Hepatocyte (in vitro differentiated cells): ENCODE results near the gene PRMT3. TPM values are rescaled to one million over a fixed set of nuclear protein-coding genes. Genes with fewer than 3 reads are reported as not detected.

Source experiments
- DNase-seq: peaks from one replicate; pipeline ENCODE4 v3.0.0-alpha.2; 2016; ENCODE audit warnings: low spot score
- H2AFZ ChIP-seq: fragments of 200-600 bp; sonication (generic); 2 replicates; pipeline ENCODE4 v1.6.0; 2016; ENCODE audit warnings: antibody characterized with exemption, mild to moderate bottlenecking
- H3K27ac ChIP-seq: fragments of 200-600 bp; sonication (generic); 2 replicates; pipeline ENCODE4 v1.5.1; 2016; ENCODE audit warnings: mild to moderate bottlenecking
- H3K27me3 ChIP-seq: fragments of 200-600 bp; sonication (generic); 2 replicates; pipeline ENCODE4 v1.6.1; 2016
- H3K36me3 ChIP-seq: fragments of 200-600 bp; sonication (generic); replicated peaks from 2 replicates; pipeline ENCODE4 v1.5.1; 2016; ENCODE audit warnings: low read depth; ENCODE audit not compliant: insufficient read depth
- H3K4me1 ChIP-seq: fragments of 200-600 bp; sonication (generic); 2 replicates; pipeline ENCODE4 v1.5.1; 2016; ENCODE audit warnings: mild to moderate bottlenecking, moderate library complexity; ENCODE audit not compliant: insufficient read depth
- H3K4me2 ChIP-seq: fragments of 200-600 bp; sonication (generic); 2 replicates; pipeline ENCODE4 v1.6.0; 2016
- H3K4me3 ChIP-seq: fragments of 200-600 bp; sonication (generic); 2 replicates; pipeline ENCODE4 v1.5.1; 2016; ENCODE audit warnings: mild to moderate bottlenecking
- H3K79me2 ChIP-seq: fragments of 200-600 bp; sonication (generic); 2 replicates; pipeline ENCODE4 v1.6.0; 2017; ENCODE audit warnings: mild to moderate bottlenecking
- H3K9me2 ChIP-seq: fragments of 200-600 bp; sonication (generic); replicated peaks from 2 replicates; pipeline ENCODE4 v1.6.0; 2017; ENCODE audit warnings: mild to moderate bottlenecking; ENCODE audit not compliant: insufficient read depth
- H3K9me3 ChIP-seq: fragments of 200-600 bp; sonication (generic); 2 replicates; pipeline ENCODE4 v1.5.1; 2016; ENCODE audit warnings: low read depth, mild to moderate bottlenecking
- H4K20me1 ChIP-seq: fragments of 200-600 bp; sonication (generic); 2 replicates; pipeline ENCODE4 v1.6.0; 2016; ENCODE audit warnings: mild to moderate bottlenecking; ENCODE audit not compliant: insufficient read depth, poor library complexity, severe bottlenecking
- EZH2 ChIP-seq: fragments of 200-600 bp; sonication (generic); IDR thresholded peaks from 2 replicates; pipeline ENCODE4 v1.6.1; 2016; ENCODE audit warnings: antibody characterized with exemption, mild to moderate bottlenecking, borderline replicate concordance
- EZH2phosphoT487 ChIP-seq: fragments of 200-600 bp; sonication (generic); IDR thresholded peaks from one replicate; pipeline ENCODE4 v1.6.1; 2018; ENCODE audit warnings: antibody characterized with exemption, mild to moderate bottlenecking, low read depth, moderate library complexity; ENCODE audit not compliant: unreplicated experiment, severe bottlenecking
- WGBS: methylation state at CpG from one replicate; pipeline ENCODE4 v1.1.6; 2016; ENCODE audit warnings: low lambda C conversion rate; ENCODE audit errors: missing lambda C conversion rate; 5-methylcytosine and 5-hydroxymethylcytosine counted together
- polyA plus RNA-seq: library from polyadenylated mRNA; unstranded; fragments of >200 nt; fragmentation: Nextera tagmentation; extraction: Ambion mirVana; gene quantifications from 2 replicates; pipeline ENCODE4 v1.2.1, GENCODE V29; 2016
- total RNA-seq: library from RNA; depleted of rRNA; stranded (reverse); fragments of >200 nt; gene quantifications from 2 replicates; pipeline ENCODE4 v1.2.3, GENCODE V29; 2014
- TF ChIP-seq, protein P1 (sequence below): fragments of 200-600 bp; sonication (generic); IDR thresholded peaks from 2 replicates; pipeline ENCODE4 v1.5.1; 2016; ENCODE audit warnings: antibody characterized with exemption, mild to moderate bottlenecking; ENCODE audit not compliant: poor library complexity

The PRMT3 gene
- total and polyA plus RNA-seq, 2 experiments from 2014 or later, result 9.5 to 18.8 TPM

DNA sequence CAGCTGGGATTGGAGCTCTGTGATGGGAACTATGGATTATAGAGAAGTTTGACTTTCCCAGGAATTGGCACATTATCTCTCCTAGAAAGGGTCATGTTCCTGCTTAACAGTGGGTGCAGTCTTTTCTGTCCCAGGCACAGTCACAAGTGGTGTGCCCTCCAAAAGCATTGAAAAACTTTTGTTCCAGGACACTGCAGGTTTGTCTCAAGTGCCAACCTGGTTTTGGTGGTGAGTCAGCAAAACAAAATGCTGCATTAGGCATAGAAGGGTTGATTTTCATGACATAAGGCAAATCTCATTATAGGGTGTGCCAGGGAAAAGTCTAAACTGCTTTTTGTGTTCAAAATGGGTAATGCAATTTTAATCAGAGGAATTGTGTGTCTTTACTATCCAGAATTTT lies 19.1 kb upstream of the PRMT3 start:
- peaks cover 20% of the 10 kb centered on the region for H3K4me1 ChIP-seq
- TF ChIP-seq, protein P1, sequence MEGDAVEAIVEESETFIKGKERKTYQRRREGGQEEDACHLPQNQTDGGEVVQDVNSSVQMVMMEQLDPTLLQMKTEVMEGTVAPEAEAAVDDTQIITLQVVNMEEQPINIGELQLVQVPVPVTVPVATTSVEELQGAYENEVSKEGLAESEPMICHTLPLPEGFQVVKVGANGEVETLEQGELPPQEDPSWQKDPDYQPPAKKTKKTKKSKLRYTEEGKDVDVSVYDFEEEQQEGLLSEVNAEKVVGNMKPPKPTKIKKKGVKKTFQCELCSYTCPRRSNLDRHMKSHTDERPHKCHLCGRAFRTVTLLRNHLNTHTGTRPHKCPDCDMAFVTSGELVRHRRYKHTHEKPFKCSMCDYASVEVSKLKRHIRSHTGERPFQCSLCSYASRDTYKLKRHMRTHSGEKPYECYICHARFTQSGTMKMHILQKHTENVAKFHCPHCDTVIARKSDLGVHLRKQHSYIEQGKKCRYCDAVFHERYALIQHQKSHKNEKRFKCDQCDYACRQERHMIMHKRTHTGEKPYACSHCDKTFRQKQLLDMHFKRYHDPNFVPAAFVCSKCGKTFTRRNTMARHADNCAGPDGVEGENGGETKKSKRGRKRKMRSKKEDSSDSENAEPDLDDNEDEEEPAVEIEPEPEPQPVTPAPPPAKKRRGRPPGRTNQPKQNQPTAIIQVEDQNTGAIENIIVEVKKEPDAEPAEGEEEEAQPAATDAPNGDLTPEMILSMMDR, result no peak
- TF ChIP-seq EZH2 (no peak), EZH2phosphoT487 (no peak)
- H3K27me3 ChIP-seq, result no peaks in the 10 kb centered on the region
- no peak overlapping the region for H3K4me2 ChIP-seq
- DNase-seq, result no peak
- no peaks in the 10 kb centered on the region for H3K9me3 ChIP-seq
- H3K9me2 ChIP-seq, result no peaks in the 10 kb centered on the region
- H4K20me1 ChIP-seq, result no peaks in the 10 kb centered on the region
- no peaks in the 10 kb centered on the region for H3K36me3 ChIP-seq
- H3K4me3 ChIP-seq, result no peak overlapping the region
- no peak overlapping the region for H3K27ac ChIP-seq
- no peak overlapping the region for H2AFZ ChIP-seq
- peaks cover 8% of the 10 kb centered on the region for H3K79me2 ChIP-seq

DNA sequence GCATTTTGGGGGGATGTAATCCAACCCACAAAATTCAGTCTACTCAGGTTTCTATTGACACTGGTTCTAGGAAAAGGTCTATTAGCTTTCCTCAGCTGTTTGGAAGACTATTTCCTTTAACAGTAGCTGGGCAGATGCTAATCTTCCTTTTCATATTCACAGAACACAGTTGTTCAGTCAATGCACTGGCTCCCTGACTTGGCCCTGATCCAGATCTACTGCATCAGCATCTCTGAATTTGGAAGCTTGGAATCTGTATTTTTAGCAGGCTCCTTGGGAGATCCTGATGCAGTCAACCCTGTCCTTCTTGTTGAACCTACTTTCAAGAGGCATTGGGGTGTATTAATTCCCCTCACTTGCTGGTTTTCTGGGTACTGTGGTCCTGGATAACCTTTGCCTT lies 17.7 kb upstream of the PRMT3 start:
- H3K9me2 ChIP-seq, result no peaks in the 10 kb centered on the region
- H3K4me2 ChIP-seq, result no peak overlapping the region
- DNase-seq, result no peak
- peaks cover 4% of the 10 kb centered on the region for H3K79me2 ChIP-seq
- H3K36me3 ChIP-seq, result no peaks in the 10 kb centered on the region
- H4K20me1 ChIP-seq, result no peaks in the 10 kb centered on the region
- no peaks in the 10 kb centered on the region for H3K9me3 ChIP-seq
- TF ChIP-seq, protein P1, result no peak
- no peak for TF ChIP-seq EZH2
- TF ChIP-seq EZH2phosphoT487, result no peak
- no peaks in the 10 kb centered on the region for H3K27me3 ChIP-seq
- no peak overlapping the region for H2AFZ ChIP-seq
- no peak overlapping the region for H3K27ac ChIP-seq
- no peak overlapping the region for H3K4me3 ChIP-seq
- H3K4me1 ChIP-seq, result peaks cover 19% of the 10 kb centered on the region

DNA sequence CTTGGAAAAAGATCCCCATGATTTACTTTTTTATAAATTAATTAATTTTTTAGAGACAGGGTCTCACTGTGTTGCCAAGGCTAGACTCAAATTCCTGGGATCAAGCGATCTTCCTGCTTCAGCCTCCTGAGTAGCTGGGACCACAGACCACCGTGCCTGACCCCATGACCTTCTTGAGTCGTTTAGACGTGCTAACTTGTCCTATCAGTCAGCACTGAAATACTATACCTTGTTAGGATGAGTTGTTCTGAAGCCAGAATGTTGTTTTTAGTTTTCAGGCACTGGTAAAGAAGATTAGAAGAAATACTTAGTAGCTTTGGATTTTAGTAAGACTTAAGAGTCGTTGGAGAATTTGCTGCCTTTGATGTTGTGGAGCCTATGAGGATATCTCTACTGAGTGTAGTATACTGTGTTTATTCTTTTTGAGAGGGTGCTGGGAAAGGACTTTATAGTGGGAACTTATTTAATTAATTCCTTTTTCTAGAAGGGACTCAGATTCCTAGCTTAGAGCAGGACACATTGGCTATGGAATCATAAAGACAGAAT lies 15.4 kb upstream of the PRMT3 start:
- no peak overlapping the region for H2AFZ ChIP-seq
- no peaks in the 10 kb centered on the region for H3K9me2 ChIP-seq
- no peaks in the 10 kb centered on the region for H3K9me3 ChIP-seq
- WGBS, result 43% methylated on average over 5 of the region's 5 CpGs
- TF ChIP-seq EZH2phosphoT487, result no peak
- no peak for TF ChIP-seq EZH2
- TF ChIP-seq, protein P1, result no peak
- H3K4me1 ChIP-seq, result peaks cover 13% of the 10 kb centered on the region
- H3K79me2 ChIP-seq, result peaks cover 4% of the 10 kb centered on the region
- no peaks in the 10 kb centered on the region for H3K27me3 ChIP-seq
- no peak overlapping the region for H3K4me3 ChIP-seq
- no peak overlapping the region for H3K27ac ChIP-seq
- no peaks in the 10 kb centered on the region for H4K20me1 ChIP-seq
- no peak for DNase-seq
- no peak overlapping the region for H3K4me2 ChIP-seq
- H3K36me3 ChIP-seq, result no peaks in the 10 kb centered on the region

DNA sequence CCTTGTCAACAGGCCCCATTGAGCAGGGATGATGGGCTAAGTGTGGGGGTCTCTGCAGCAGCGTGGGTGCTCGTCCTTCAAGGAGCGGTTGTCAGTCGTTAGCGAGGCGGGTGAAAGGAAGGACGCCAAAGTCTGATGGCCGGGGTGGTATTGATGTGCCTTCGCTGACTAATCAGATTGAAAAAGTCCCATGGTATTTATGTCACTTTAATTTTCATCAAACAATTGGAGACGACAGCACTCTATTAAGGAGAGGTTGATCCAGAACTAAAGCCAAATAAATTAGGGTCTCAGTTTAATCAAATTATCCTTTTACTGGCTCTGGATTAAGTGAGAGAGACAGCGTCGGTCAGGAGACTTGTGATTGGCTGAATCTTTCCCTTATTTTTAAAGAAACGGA lies 14.4 kb upstream of the PRMT3 start:
- H3K9me2 ChIP-seq, result no peaks in the 10 kb centered on the region
- H3K4me2 ChIP-seq, result no peak overlapping the region
- H3K36me3 ChIP-seq, result no peaks in the 10 kb centered on the region
- H2AFZ ChIP-seq, result no peak overlapping the region
- no peaks in the 10 kb centered on the region for H4K20me1 ChIP-seq
- DNase-seq, result no peak
- WGBS, result 92% methylated on average over 13 of the region's 13 CpGs
- no peak overlapping the region for H3K4me3 ChIP-seq
- H3K4me1 ChIP-seq, result peaks cover 6% of the 10 kb centered on the region
- TF ChIP-seq, protein P1, result no peak
- TF ChIP-seq EZH2phosphoT487 (no peak), EZH2 (no peak)
- H3K79me2 ChIP-seq, result peaks cover 4% of the 10 kb centered on the region
- no peak overlapping the region for H3K27ac ChIP-seq
- no peaks in the 10 kb centered on the region for H3K9me3 ChIP-seq
- H3K27me3 ChIP-seq, result no peaks in the 10 kb centered on the region
